GM23248 (cell line): Measurements from ENCODE around the gene KCNJ6. TPM values are rescaled to one million over a fixed set of nuclear protein-coding genes. Genes with fewer than 3 reads are reported as not detected.
"Not testable (repeated sequence)": the region's sequence is repeated elsewhere in the genome, so short reads cannot be mapped to it uniquely, and the experiment has no call there.

Experiments
- DNase-seq: peaks from one replicate; pipeline ENCODE4 v3.0.0-alpha.2; 2015
- H2AFZ ChIP-seq: fragments of 200-600 bp; sonication (generic); 2 replicates; pipeline ENCODE4 v1.6.1; 2016; ENCODE audit warnings: antibody characterized with exemption
- H3F3A ChIP-seq: fragments of 200-600 bp; sonication (generic); 2 replicates; pipeline ENCODE4 v1.6.1; 2016; ENCODE audit warnings: mild to moderate bottlenecking, antibody characterized with exemption, mixed run types; ENCODE audit not compliant: insufficient read depth
- H3K27ac ChIP-seq: fragments of 200-600 bp; sonication (generic); 2 replicates; pipeline ENCODE4 v1.5.1; 2016; ENCODE audit warnings: mild to moderate bottlenecking
- H3K27me3 ChIP-seq: fragments of 200-600 bp; sonication (generic); replicated peaks from 2 replicates; pipeline ENCODE4 v1.6.1; 2016; ENCODE audit warnings: mild to moderate bottlenecking; ENCODE audit not compliant: insufficient read depth
- H3K36me3 ChIP-seq: fragments of 200-600 bp; sonication (generic); 2 replicates; pipeline ENCODE4 v1.6.1; 2016; ENCODE audit warnings: low read depth, mild to moderate bottlenecking
- H3K4me1 ChIP-seq: fragments of 200-600 bp; sonication (generic); 2 replicates; pipeline ENCODE4 v1.6.1; 2016; ENCODE audit warnings: mild to moderate bottlenecking; ENCODE audit not compliant: insufficient read depth
- H3K4me2 ChIP-seq: fragments of 200-600 bp; sonication (generic); one replicate; pipeline ENCODE4 v1.6.1; 2016; ENCODE audit warnings: mild to moderate bottlenecking; ENCODE audit not compliant: unreplicated experiment
- H3K4me3 ChIP-seq: fragments of 200-600 bp; sonication (generic); 2 replicates; pipeline ENCODE4 v1.5.1; 2016; ENCODE audit warnings: mild to moderate bottlenecking
- H3K79me2 ChIP-seq: fragments of 200-600 bp; sonication (generic); 2 replicates; pipeline ENCODE4 v1.6.1; 2016; ENCODE audit warnings: mild to moderate bottlenecking; ENCODE audit not compliant: insufficient read depth
- H3K9ac ChIP-seq: fragments of 200-600 bp; sonication (generic); 2 replicates; pipeline ENCODE4 v1.6.1; 2016; ENCODE audit warnings: mild to moderate bottlenecking
- H3K9me2 ChIP-seq: fragments of 200-600 bp; sonication (generic); 2 replicates; pipeline ENCODE4 v1.6.1; 2016; ENCODE audit warnings: mixed run types, mild to moderate bottlenecking, moderate library complexity; ENCODE audit not compliant: insufficient read depth
- H3K9me3 ChIP-seq: fragments of 200-600 bp; sonication (generic); one replicate; pipeline ENCODE4 v1.6.1; 2017; ENCODE audit warnings: low read depth
- H4K20me1 ChIP-seq: fragments of 200-600 bp; sonication (generic); 2 replicates; pipeline ENCODE4 v1.6.0; 2016; ENCODE audit not compliant: insufficient read depth
- EZH2 ChIP-seq: fragments of 200-600 bp; sonication (generic); IDR thresholded peaks from 2 replicates; pipeline ENCODE4 v1.6.1; 2018; ENCODE audit warnings: antibody characterized with exemption, mild to moderate bottlenecking; ENCODE audit not compliant: insufficient read depth, poor library complexity, severe bottlenecking
- EZH2phosphoT487 ChIP-seq: fragments of 200-600 bp; sonication (generic); IDR thresholded peaks from 2 replicates; pipeline ENCODE4 v1.6.1; 2018; ENCODE audit warnings: antibody characterized with exemption, moderate library complexity, mild to moderate bottlenecking, low read depth; ENCODE audit not compliant: insufficient read depth
- WGBS, 2 experiments: methylation state at CpG; one replicate each; pipeline ENCODE4 v1.1.6; 2015 to 2017; ENCODE audit warnings: low lambda C conversion rate in 2 of 2, low coverage in 1 of 2; ENCODE audit errors: missing lambda C conversion rate in 2 of 2; 5-methylcytosine and 5-hydroxymethylcytosine counted together
- in situ Hi-C: fragments of 300-500 bp; cut with MboI; formaldehyde crosslinking; loops from 2 replicates; pipeline ENCODE4 v1.15.0; 2020
- polyA plus RNA-seq: library from polyadenylated mRNA; unstranded; fragments of >200 nt; fragmentation: Nextera tagmentation; extraction: Ambion mirVana; gene quantifications from 2 replicates; pipeline ENCODE4 v1.2.1, GENCODE V29; 2016
- total RNA-seq: library from RNA; depleted of rRNA; stranded (reverse); fragments of >200 nt; shearing (Covaris generic); gene quantifications from 2 replicates; pipeline ENCODE4 v1.2.3, GENCODE V29; 2014

Gene KCNJ6
- total and polyA plus RNA-seq, 2 experiments from 2014 or later = 0.11 TPM; not detected in 1

- Histone ChIP-seq H3K79me2 (no peaks in the 10 kb centered on the region), H2AFZ (no peak overlapping the region), H3K9me2 (no peaks in the 10 kb centered on the region), H3K4me2 (no peak overlapping the region), H3K4me1 (peaks cover 7% of the 10 kb centered on the region; the same call in 1 of the 2 replicates), H3K27ac (no peak overlapping the region), H3K36me3 (no peaks in the 10 kb centered on the region), H4K20me1 (no peaks in the 10 kb centered on the region), H3K4me3 (no peak overlapping the region), H3F3A (0 out of 2 replicates have a peak, but pooled peaks cover 9% of the 10 kb centered on the region), H3K27me3 (no peaks in the 10 kb centered on the region), H3K9ac (no peak overlapping the region), H3K9me3 (no peaks in the 10 kb centered on the region)
- in situ Hi-C loops = loop anchor here (25.0 kb wide), 1 partner anchor 209 kb away; no protein-coding TSS in a partner anchor
- TF ChIP-seq EZH2phosphoT487 = no peak
- no peak for TF ChIP-seq EZH2
- DNase-seq = peak; percentile 49
- WGBS, 2 experiments = 54 to 61% methylated on average over 3 of the region's 3 CpGs
Measured at GRCh38 chr21:37921091-37921490, 4.8 kb upstream of the KCNJ6 start.

- not testable (repeated sequence) for H4K20me1 ChIP-seq, H3K9me3 ChIP-seq, H3K4me3 ChIP-seq, H3K9ac ChIP-seq, H2AFZ ChIP-seq, H3K79me2 ChIP-seq, H3K9me2 ChIP-seq, H3K27ac ChIP-seq, H3K4me2 ChIP-seq, H3K36me3 ChIP-seq, H3K27me3 ChIP-seq, DNase-seq, H3F3A ChIP-seq
- H3K4me1 ChIP-seq = peaks cover 12% of the 10 kb centered on the region; the same call in 1 of the 2 replicates
- in situ Hi-C loops = loop anchor here (25.0 kb wide), 1 partner anchor 208 kb away; no protein-coding TSS in a partner anchor
- WGBS, 2 experiments = 71 to 77% methylated on average over 8 of the region's 8 CpGs
Measured at GRCh38 chr21:37920302-37920701, 4.0 kb upstream of the KCNJ6 start.

GRCh38 chr21:37917612-37918011, 1.4 kb upstream of the KCNJ6 start:
- no peaks in the 10 kb centered on the region for H3K79me2 ChIP-seq
- no peaks in the 10 kb centered on the region for H3K36me3 ChIP-seq
- 55 to 56% methylated on average over 4 of the region's 4 CpGs for WGBS, 2 experiments
- H2AFZ ChIP-seq = no peak overlapping the region
- no peak overlapping the region for H3K4me2 ChIP-seq
- in situ Hi-C loops = loop anchor here (25.0 kb wide), 1 partner anchor 205 kb away; no protein-coding TSS in a partner anchor
- 0 out of 2 replicates have a peak, but pooled peaks cover 9% of the 10 kb centered on the region for H3F3A ChIP-seq
- no peak overlapping the region for H3K9ac ChIP-seq
- no peak overlapping the region for H3K4me3 ChIP-seq
- no peaks in the 10 kb centered on the region for H4K20me1 ChIP-seq
- no peak overlapping the region for H3K27ac ChIP-seq
- no peaks in the 10 kb centered on the region for H3K9me3 ChIP-seq
- DNase-seq = peak; percentile 65
- peaks cover 15% of the 10 kb centered on the region for H3K27me3 ChIP-seq
- peaks cover 12% of the 10 kb centered on the region; the same call in 1 of the 2 replicates for H3K4me1 ChIP-seq
- TF ChIP-seq EZH2phosphoT487 = no peak
- no peak for TF ChIP-seq EZH2
- H3K9me2 ChIP-seq = no peaks in the 10 kb centered on the region

- H3K9me3 ChIP-seq = no peaks in the 10 kb centered on the region
- H3K36me3 ChIP-seq = no peaks in the 10 kb centered on the region
- in situ Hi-C loops = loop anchor here (25.0 kb wide), 1 partner anchor 204 kb away; no protein-coding TSS in a partner anchor
- TF ChIP-seq EZH2phosphoT487 = no peak
- no peak for TF ChIP-seq EZH2
- H3K27me3 ChIP-seq = peaks cover 27% of the 10 kb centered on the region
- no peaks in the 10 kb centered on the region for H3K9me2 ChIP-seq
- peak; percentile 24 for DNase-seq
- H3K4me1 ChIP-seq = peaks cover 9% of the 10 kb centered on the region; the same call in 1 of the 2 replicates
- H3K9ac ChIP-seq = no peak overlapping the region
- no peak overlapping the region for H3K27ac ChIP-seq
- H3F3A ChIP-seq = 0 out of 2 replicates have a peak, but pooled peaks cover 8% of the 10 kb centered on the region
- WGBS, 2 experiments = 0 to 2% methylated on average over 10 to 26 of the region's 26 CpGs
- peak overlapping the region; percentile 72 for H3K4me3 ChIP-seq
- peak overlapping the region; percentile 64; the same call in 1 of the 2 replicates for H2AFZ ChIP-seq
- H4K20me1 ChIP-seq = no peaks in the 10 kb centered on the region
- H3K79me2 ChIP-seq = no peaks in the 10 kb centered on the region
- H3K4me2 ChIP-seq = peak overlapping the region; percentile 91
Measured at GRCh38 chr21:37915941-37916309, 332 bp downstream of the KCNJ6 start.
